ENCODE results near the gene NAB2.

NAB2 gene

GRCh38 chr12:57044889-57045288 lies 44.0 kb upstream of the NAB2 start:
- no peaks in the 10 kb centered on the region for H3K36me3 Mint-ChIP-seq (ENCODE audit: low read depth)
- no peaks in the 10 kb centered on the region for H3K9me3 Mint-ChIP-seq
- no peak overlapping the region for H3K27ac Mint-ChIP-seq
- TF ChIP-seq CTCF (IDR thresholded peaks at IDR 0.05): no peak
- no peaks in the 10 kb centered on the region for H3K4me1 Mint-ChIP-seq
- DNase-seq: no peak
- H3K4me3 Mint-ChIP-seq: no peak overlapping the region
- peaks cover 48% of the 10 kb centered on the region for H3K27me3 Mint-ChIP-seq (ENCODE audit: low read depth, poor library complexity)

DNA sequence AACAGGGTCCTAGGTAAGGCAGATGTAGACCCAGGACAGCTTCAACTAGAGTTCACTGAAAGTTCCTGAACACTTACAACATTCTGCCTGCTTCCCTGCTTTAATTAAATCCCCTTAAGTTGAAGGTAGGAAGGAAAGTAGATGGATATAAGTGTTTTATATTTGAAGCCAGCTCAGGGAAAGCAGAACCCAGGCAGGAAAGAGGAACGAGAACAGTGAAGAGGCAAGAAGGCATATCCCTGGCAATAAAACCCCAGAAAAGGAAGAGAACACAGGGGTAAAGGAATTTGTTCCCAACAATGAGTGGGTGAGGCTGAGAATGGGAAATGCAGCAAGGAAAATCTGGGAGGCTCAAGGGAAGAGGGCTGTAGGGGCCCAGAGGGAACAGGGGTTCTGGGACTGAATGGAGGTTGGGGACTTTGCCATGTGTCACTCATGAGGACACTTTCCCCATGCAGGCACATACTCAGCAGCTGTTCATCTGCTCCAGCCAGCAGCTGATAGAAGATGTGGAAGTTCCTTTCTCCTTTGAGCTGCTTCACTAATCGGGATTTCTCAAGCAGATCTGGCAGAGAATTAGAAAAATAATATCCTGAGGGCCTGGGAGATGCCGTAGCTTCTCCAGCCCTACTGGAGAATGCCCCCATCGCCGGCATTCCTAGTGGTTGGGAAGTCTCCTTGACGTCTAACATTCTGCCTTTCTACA lies 42.7 kb upstream of the NAB2 start:
- no peak for TF ChIP-seq CTCF (IDR thresholded peaks at IDR 0.05)
- Mint-ChIP-seq H3K27me3 (ENCODE audit: low read depth, poor library complexity) (peaks cover 51% of the 10 kb centered on the region), H3K36me3 (ENCODE audit: low read depth) (no peaks in the 10 kb centered on the region), H3K9me3 (no peaks in the 10 kb centered on the region), H3K4me1 (no peaks in the 10 kb centered on the region), H3K4me3 (no peak overlapping the region), H3K27ac (no peak overlapping the region)
- DNase-seq: no peak

- H3K27ac Mint-ChIP-seq: no peak overlapping the region
- no peaks in the 10 kb centered on the region for H3K4me1 Mint-ChIP-seq
- no peaks in the 10 kb centered on the region for H3K9me3 Mint-ChIP-seq
- no peak overlapping the region for H3K4me3 Mint-ChIP-seq
- H3K27me3 Mint-ChIP-seq (ENCODE audit: low read depth, poor library complexity): peaks cover 51% of the 10 kb centered on the region
- TF ChIP-seq CTCF (IDR thresholded peaks at IDR 0.05): no peak
- no peaks in the 10 kb centered on the region for H3K36me3 Mint-ChIP-seq (ENCODE audit: low read depth)
- DNase-seq: no peak
These were observed 41.7 kb upstream of the NAB2 start for GRCh38 chr12:57046947-57047890.

GRCh38 chr12:57047981-57048380 lies 40.9 kb upstream of the NAB2 start:
- DNase-seq: no peak
- Mint-ChIP-seq H3K4me3 (no peak overlapping the region), H3K27ac (no peak overlapping the region), H3K4me1 (no peaks in the 10 kb centered on the region), H3K9me3 (no peaks in the 10 kb centered on the region), H3K36me3 (ENCODE audit: low read depth) (no peaks in the 10 kb centered on the region), H3K27me3 (ENCODE audit: low read depth, poor library complexity) (peaks cover 48% of the 10 kb centered on the region)
- TF ChIP-seq CTCF (IDR thresholded peaks at IDR 0.05): no peak

- Mint-ChIP-seq H3K36me3 (ENCODE audit: low read depth) (peaks cover 2% of the 10 kb centered on the region), H3K27ac (no peak overlapping the region), H3K4me3 (no peak overlapping the region), H3K4me1 (no peaks in the 10 kb centered on the region), H3K9me3 (peaks cover under 1% of the 10 kb centered on the region), H3K27me3 (ENCODE audit: low read depth, poor library complexity) (peaks cover 48% of the 10 kb centered on the region)
- no peak for TF ChIP-seq CTCF (IDR thresholded peaks at IDR 0.05)
- DNase-seq: no peak
These were observed 40.3 kb upstream of the NAB2 start for GRCh38 chr12:57048423-57049118.

Measured in nephron progenitor cell (in vitro differentiated cells).